Measurements from ENCODE around the gene ITPKC.

DNA sequence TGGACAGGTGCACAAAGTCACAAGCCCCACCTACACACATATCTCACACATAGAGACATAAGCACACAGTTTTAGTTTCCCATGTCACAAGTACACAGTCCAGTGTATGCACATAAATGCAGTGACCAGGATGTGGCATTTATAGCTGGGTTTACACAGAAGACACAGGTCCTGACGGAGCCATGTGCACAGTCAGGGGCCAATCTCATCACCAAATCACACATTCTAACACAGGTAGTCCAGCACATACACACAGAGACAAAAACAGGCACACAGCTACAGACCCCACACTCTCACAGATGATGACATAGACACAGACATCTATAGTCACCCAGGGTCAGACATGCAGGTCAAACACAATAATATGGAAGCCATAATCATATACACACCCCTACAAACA, 28.6 kb upstream of the ITPKC start:
- TF ChIP-seq TCF12 (IDR thresholded peaks at IDR 0.05; ENCODE audit: low read depth) (no peak), YY1 (IDR thresholded peaks at IDR 0.05; ENCODE audit: low read depth) (no peak), CEBPB (IDR thresholded peaks at IDR 0.05) (no peak), RAD21 (IDR thresholded peaks at IDR 0.05; ENCODE audit: low read depth) (no peak)
- TF ChIP-seq, protein P1, sequence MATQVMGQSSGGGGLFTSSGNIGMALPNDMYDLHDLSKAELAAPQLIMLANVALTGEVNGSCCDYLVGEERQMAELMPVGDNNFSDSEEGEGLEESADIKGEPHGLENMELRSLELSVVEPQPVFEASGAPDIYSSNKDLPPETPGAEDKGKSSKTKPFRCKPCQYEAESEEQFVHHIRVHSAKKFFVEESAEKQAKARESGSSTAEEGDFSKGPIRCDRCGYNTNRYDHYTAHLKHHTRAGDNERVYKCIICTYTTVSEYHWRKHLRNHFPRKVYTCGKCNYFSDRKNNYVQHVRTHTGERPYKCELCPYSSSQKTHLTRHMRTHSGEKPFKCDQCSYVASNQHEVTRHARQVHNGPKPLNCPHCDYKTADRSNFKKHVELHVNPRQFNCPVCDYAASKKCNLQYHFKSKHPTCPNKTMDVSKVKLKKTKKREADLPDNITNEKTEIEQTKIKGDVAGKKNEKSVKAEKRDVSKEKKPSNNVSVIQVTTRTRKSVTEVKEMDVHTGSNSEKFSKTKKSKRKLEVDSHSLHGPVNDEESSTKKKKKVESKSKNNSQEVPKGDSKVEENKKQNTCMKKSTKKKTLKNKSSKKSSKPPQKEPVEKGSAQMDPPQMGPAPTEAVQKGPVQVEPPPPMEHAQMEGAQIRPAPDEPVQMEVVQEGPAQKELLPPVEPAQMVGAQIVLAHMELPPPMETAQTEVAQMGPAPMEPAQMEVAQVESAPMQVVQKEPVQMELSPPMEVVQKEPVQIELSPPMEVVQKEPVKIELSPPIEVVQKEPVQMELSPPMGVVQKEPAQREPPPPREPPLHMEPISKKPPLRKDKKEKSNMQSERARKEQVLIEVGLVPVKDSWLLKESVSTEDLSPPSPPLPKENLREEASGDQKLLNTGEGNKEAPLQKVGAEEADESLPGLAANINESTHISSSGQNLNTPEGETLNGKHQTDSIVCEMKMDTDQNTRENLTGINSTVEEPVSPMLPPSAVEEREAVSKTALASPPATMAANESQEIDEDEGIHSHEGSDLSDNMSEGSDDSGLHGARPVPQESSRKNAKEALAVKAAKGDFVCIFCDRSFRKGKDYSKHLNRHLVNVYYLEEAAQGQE (IDR thresholded peaks at IDR 0.05; ENCODE audit: low read depth), result no peak
